UCSD-AML1 (cell line): Measurements from ENCODE around the gene KLHL15.
"Not testable (repeated sequence)": the region's sequence is repeated elsewhere in the genome, so short reads cannot be mapped to it uniquely, and the experiment has no call there.

Experiments used
- DNase-seq: peaks from one replicate; lab custom pipeline; 2025; ENCODE audit not compliant: unreplicated experiment; lab: John Stamatoyannopoulos, UW

KLHL15 gene, protein sequence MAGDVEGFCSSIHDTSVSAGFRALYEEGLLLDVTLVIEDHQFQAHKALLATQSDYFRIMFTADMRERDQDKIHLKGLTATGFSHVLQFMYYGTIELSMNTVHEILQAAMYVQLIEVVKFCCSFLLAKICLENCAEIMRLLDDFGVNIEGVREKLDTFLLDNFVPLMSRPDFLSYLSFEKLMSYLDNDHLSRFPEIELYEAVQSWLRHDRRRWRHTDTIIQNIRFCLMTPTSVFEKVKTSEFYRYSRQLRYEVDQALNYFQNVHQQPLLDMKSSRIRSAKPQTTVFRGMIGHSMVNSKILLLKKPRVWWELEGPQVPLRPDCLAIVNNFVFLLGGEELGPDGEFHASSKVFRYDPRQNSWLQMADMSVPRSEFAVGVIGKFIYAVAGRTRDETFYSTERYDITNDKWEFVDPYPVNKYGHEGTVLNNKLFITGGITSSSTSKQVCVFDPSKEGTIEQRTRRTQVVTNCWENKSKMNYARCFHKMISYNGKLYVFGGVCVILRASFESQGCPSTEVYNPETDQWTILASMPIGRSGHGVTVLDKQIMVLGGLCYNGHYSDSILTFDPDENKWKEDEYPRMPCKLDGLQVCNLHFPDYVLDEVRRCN

DNA sequence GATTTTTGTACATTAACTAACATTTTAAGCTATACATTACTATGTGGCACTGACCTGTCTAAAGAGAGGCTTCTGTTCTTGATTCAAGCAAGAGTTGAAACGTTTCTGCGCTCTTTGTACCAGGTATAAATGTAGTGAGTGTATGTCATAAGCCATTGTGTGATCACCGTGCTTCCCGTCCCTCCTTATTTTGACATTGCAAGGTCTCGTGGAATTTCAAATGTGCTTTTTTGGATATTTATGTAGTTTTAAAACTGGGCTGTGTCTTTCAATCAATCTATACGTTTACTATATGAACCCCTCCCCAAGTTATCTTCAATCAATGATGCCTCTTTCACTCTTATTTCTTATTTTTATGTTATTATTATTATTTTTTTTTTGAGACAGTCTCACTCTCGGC, at the start of gene KLHL15:
Gene KLHL15 (minus strand): TSS at position 101 of the 400 bp plus-strand sequence. CDS start 20,493 bp downstream, outside the sequence.
- DNase-seq = no peak

DNA sequence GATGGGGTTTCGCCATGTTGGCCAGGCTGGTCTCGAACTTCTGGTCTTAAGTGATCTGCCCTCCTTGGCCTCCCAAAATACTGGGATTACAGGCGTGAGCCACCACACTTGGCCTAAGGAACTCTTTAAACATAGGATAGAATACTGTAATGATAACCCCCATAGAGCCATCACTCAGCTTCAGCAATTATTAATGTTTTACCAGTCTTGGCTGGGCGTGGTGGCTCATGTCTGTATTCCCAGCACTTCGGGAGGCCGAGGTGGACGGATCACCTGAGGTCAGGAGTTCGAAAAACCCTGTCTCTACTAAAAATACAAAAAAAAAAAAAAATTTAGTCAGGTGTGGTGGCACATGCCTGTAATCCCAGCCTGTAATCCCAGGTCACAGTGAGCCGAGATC, 42.9 kb upstream of the KLHL15 start:
- no peak for DNase-seq

DNA sequence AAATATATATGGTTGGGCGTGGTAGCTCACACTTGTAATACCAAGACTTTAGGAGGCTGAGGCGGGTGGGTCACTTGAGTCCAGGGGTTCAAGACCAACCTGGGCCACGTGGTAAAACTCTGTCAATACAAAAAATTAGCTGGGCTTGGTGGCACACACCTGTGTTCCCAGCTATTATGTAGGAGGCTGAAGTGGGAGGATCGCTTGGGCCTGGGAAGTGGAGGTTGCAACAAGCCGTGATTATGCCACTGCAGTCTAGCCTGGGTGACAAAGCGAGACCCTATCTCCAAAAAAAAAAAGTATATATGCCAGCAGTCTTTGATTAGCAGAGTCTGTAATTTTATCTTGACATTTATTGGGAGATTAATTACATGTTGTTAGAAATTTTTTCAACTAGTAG, 36.5 kb upstream of the KLHL15 start:
- no peak for DNase-seq

DNA sequence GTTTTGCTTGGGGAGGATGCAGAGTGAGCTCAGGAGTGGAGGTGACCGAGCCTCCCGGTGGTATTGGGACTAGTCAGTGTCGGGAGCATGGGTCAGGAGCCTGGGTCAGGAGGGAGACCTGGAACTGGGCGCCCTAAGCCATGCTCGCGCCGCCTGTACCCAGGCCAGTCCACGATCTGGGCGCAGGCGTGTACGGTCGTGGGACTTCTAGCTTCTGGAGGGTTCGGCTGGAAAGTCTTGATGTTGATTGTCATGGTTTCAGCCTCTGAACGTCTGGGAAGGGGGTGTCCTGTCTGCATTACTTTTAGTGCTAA, 28.0 kb upstream of the KLHL15 start:
- DNase-seq = no peak

DNA sequence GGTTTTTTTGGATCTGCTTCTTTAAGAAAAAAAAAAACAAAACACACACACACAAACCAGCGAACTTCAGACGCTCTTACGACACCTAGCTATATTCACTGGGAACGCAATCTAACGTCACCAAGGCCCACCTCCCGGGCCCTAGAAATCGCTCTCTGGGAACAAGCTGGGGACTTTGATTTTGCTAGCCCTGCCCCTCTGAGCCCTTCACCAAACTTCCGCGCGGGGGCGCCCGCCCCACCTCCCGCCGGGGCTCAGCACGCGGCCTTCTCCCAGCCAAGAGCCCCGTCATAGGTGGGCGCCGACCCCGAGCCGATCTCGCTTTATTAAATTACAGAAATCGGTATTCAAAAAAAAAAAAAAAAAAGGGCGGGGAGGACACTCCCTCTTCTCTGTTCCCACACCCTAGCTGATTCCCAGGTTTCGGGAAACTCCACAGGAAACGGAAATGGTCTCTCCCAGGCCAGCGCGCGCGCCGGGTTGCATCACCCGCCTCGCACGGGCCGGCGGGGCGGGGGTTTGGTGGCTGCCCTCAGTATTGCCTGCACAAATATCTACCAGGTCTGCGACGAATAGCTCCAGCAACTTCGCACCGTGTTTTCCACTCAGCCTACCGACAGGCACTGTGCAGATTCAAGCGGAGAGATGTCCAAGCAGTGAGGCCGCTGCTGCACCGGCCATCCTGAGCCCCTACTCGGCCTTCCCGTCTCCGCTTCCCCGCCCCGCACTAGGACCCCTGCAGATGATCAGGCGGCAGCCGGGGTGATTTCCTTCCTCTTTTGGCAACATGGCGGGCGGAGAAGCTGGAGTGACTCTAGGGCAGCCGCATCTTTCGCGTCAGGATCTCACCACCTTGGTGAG, 27.4 kb upstream of the KLHL15 start, which contains the start of gene EIF2S3:
Gene EIF2S3 (plus strand): TSS at position 775 of the 861 bp plus-strand sequence. CDS start 13 bp downstream, at position 788.
- DNase-seq = peak; percentile 96

DNA sequence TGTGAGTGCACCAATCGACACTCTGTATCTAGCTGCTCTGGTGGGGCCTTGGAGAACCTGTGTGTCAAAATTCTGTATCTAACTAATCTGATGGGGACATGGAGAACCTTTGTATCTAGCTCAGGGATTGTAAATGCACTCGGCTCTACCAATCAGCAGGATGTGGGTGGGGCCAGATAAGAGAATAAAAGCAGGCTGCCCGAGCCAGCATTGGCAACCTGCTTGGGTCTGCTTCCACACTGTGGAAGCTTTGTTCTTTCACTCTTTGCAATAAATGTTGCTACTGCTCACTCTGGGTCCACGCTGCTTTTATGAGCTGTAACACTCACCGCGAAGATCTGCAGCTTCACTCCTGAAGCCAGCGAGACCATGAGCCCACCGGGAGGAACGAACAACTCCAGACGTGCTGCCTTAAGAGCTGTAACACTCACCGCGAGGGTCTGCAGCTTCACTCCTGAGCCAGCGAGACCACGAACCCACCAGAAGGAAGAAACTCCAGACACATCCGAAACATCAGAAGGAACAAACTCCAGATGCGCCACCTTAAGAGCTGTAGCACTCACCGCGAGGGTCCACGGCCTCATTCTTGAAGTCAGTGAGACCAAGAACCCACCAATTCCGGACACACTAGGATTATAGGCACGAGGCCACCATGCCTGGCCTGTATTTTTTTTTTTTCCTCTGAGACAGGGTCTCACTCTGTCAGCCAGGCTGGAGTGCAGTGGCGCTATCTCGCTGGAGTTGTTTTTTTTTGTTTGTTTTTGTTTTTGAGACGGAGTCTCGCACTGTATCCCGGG, 23.7 kb upstream of the KLHL15 start:
- not testable (repeated sequence) for DNase-seq

DNA sequence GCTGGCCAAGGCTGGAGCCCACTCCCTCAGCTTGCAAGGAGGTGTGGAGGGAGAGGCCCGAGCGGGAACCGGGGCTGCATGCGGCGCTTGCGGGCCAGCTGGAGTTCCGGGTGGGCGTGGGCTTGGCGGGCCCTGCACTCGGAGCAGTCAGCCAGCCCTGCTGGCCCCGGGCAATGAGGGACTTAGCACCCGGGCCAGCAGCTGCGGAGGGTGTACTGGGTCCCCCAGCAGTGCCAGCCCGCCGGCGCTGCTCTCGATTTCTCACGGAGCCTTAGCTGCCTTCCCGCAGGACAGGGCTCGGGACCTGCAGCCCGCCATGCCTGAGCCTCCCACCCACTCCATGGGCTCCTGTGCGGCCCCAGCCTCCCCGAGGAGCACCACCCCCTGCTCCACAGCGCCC, 22.7 kb upstream of the KLHL15 start:
- not testable (repeated sequence) for DNase-seq

DNA sequence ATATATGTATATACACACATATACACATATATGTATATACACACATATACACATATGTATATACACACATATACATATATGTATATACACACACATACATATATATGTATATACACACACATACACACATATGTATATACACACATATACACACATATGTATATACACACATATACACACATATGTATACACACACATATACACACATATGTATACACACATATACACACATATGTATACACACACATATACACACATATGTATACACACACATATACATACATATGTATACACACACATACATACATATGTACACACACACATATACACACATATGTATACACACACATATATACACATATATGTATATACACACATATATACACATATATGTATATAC, 19.1 kb upstream of the KLHL15 start:
- not testable (repeated sequence) for DNase-seq

DNA sequence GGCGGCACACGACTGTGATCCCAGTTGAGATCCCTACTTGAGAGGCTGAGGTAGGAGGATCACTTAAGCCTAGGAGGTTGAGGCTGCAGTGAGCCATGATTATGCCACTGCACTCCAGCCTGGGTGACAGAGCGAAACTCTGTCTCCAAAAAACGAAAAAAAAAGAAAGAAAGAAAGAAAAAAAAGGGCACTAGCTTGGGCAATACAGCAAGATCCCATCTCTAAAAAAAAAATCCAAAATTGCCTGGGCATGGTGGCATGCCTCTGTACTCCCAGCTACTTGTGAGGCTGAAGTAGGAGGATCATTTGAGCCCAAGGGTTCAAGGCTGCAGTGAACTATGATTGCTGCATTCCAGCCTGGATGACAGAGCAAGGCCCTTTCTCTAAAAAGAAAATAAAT, 10.7 kb upstream of the KLHL15 start:
- no peak for DNase-seq

DNA sequence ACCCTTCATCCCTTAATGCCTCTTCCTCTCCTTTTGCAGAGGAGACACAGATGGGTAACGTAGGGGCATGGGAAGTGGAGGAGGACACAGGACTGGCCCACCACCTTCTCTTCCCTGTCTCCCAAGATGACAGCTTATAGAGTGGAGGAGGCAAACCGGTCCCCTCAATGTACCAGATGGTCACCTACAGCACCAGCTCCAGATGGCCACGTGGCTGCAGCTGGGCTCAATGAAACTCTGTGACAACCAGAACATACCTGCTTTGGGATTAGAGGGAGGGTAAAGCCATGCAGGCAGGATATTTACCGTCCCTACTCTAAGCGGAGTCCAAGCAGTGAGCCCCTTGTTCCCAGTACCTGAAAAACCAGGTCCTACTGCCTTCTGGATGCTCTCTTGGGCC, 7.5 kb upstream of the KLHL15 start:
- DNase-seq = no peak

DNA sequence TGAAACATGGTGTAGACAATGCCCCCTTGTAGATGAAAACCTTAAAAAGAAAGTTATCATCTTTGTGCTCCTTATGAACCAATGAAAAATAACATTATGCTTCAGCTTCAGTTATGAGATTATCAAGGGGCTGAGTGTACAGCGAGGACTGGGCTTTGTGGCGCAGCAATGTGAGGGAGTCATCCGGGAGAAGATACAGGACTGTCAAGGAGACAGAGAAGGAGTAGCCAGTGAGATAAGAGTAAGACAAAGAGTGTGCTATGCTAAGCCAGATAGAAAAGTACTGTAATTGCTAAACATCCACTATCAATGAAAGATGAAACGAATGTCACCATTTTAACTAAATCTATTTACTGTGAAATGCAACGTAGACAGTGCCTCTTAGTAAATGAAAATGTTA, 3.6 kb upstream of the KLHL15 start:
- DNase-seq = no peak

DNA sequence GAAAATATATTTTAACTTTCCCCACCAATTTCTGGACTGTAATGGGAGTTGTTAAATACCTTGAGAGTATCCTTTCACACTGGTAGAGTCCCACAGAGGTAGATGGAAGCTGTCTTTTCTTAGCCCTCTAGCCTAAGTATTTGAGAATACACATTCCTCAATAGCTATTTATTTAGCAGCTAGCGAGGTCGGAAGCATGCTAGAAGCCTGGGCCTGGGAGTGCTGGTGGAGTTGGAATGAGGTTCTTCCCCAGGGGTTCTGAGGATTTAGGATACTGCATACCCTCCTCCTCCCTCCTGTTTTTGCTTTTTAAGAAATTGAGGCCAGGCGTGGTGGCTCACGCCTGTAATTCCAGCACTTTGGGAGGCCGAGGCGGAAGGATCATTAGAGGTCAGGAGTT, 999 bp upstream of the KLHL15 start:
- DNase-seq = no peak

DNA sequence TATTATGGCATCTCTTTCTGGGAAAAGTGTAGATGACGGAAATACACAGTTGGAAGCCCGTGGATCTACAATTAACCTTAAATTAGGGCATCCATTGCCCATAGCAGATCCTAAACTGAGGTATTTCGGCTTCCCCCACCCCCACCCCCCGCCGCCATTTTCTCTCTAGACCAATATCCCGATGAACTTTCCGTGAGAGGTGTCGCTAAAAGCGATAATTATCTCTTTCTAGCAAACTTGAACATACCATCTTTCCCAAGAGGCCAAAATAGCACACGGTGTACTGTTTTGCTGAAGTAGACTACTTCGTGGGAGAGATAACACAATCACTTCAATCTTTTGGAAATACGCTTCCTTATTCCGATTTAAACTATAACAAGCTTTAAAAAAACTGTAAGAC, 554 bp downstream of the KLHL15 start:
- no peak for DNase-seq

DNA sequence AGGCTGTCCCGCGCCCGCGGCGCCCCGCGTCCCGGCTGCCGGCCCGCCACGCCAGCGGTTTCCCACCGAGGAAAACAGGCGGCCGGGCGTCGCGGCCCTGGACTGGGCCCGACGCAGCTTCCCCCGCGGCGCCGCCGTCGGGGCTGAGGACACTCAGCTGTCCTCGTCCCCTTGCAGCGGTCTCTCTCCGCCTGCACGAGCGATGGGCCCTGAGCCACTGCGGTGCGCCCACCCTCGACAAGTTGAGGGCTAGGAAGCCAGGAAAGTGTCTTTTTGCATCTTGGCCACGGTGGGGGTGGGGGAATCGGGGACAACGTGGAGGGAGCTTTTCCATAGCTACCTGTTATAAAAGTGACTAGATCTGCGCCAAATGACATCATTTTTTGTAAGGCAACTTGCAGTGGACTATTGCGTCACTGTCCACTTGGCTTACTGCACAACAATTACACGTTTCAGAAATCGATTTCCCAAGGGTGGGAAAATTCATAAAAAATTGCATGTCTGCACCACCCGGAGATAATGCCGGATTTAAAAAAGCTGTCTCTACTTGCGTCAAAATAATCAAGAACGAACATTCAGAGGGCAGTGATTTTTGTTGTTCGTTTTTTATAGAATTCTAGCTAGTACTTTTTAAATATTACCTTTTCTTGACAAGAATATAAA, 1.1 kb downstream of the KLHL15 start:
- no peak for DNase-seq

DNA sequence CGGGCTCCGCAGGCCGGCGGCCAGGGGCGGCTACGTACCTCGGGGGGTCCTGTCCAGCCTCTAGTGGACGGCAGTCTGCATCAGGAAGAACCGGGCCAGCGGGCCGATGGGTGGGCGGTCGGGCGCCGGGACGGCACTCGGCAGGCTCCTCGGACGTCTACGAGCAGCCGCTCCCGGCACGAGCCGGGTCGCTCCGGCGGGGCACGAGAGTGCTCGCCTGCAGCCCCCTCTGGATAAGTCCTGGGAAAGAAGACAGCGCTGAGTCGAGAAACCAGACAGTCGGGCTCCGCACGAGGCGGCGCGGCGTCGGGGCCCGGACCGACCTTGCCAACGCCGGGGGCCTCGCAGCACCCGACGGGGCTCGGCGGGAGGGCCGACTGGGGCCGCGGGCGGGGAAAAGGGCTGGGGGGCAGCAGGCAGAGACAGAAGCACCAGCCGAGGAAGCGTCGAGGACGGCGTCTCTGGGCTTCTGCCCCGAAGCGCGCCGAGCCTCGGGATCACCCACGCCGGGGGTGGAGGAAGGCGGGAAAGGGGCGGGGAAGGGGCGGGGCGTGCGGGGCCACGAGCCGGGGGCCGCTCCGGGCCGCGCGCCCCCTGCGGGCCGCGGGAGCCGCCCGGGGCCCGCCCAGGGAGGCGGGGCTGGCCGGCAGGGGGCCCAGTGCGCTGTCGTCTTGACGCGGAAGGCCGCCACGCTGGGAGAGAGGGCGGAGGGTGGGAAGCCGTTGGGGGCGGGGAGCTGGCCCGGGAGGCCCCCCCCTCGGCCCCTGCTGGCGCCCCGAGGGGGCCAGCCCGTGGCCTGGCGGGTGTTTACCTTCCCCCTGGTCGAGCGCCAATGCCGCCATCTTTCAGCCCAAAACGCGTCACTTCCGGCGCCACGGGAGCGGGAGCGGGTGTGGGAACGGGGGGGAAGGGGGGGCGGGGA, 1.9 kb downstream of the KLHL15 start:
- DNase-seq = peak; percentile 89

DNA sequence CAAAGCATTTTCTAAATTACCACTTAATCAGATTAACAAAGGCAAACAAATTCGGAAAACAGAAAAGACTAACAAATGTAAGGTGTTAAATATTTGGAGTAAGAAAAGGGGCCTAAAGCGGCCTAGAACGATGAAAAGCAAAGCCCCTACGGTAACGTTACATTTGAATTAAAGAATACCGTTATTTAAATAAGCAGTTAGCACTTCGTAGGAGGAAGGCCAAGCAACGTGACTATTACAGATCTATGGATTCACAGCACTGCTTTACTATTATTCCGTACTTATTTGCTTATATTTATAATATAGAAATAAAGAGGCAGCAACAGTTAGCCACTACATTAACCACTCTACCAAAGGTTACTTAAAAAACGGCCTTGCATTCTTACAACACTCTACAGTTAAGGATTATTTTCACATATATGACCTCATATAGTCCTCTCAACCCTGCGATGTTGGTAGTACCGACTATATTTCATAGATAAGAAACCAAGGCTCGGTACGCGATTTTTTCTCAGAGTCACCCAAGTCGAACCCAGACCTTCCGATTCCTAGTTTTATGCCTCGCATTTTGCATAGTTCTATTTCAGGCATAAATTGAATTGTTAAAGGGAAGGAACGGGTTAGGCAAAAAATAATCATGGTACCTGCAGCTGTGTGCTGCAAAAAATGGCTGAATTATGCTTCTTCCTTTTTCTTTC, 2.9 kb downstream of the KLHL15 start:
- no peak for DNase-seq

DNA sequence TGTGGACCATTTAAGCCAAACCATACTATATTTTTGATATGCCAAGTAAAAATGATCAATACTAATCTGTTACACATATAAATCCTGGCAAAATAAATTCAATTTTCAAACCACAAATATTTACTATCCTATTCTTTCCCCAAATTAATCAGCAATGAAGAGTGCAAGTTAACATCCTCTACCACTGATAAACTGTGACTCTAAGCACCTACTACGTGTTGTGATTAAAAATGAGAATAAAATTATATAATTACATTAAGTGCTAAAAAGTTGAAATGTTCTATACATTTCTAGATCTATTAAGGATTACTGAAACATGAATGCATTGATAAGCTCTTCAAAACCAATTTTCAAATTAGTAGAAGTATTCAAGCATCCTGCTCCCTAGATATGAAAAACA, 3.4 kb downstream of the KLHL15 start:
- DNase-seq = no peak

DNA sequence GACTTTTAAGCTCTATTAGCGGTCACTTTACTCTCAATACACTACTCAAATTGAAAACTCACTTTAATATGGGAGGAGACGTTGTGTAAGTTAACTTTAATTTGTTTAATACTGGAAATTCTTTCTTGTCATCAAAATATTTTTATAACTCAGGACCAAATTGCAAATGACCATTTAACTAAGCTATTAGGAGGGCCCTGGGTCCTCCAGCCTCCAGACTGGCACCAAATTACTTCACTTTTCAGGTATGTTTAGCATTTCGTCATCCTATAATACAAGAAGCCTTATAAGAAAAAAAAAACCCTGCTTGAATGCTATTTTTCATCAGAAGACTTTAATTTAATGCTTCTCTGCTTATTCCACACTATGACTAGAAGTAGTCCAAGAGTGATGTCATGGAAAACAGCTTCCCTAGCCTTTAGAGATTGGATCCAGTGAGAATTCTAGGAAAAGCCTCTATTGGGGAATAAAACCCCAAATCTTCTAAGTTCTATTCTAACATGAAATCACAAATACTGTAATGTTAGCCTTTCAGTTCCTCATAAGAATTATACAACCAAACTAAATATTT, 6.6 kb downstream of the KLHL15 start:
- no peak for DNase-seq
